Neural progenitor cell (in vitro differentiated cells): ENCODE data around the gene FBXW7.

ENCODE experiments used
- EZH2 ChIP-seq: fragments of 200-600 bp; sonication (generic); IDR thresholded peaks from 2 replicates; pipeline ENCODE4 v1.6.1; 2017; ENCODE audit warnings: antibody characterized with exemption, mild to moderate bottlenecking, moderate library complexity
- EZH2phosphoT487 ChIP-seq: fragments of 200-600 bp; sonication (generic); IDR thresholded peaks from 2 replicates; pipeline ENCODE4 v1.6.1; 2017; ENCODE audit warnings: antibody characterized with exemption
- TF ChIP-seq, protein P1 (sequence below): fragments of 200-600 bp; sonication (generic); IDR thresholded peaks from 2 replicates; pipeline ENCODE4 v1.5.1; 2017; ENCODE audit warnings: antibody characterized with exemption, mild to moderate bottlenecking

- TF ChIP-seq, protein P1, sequence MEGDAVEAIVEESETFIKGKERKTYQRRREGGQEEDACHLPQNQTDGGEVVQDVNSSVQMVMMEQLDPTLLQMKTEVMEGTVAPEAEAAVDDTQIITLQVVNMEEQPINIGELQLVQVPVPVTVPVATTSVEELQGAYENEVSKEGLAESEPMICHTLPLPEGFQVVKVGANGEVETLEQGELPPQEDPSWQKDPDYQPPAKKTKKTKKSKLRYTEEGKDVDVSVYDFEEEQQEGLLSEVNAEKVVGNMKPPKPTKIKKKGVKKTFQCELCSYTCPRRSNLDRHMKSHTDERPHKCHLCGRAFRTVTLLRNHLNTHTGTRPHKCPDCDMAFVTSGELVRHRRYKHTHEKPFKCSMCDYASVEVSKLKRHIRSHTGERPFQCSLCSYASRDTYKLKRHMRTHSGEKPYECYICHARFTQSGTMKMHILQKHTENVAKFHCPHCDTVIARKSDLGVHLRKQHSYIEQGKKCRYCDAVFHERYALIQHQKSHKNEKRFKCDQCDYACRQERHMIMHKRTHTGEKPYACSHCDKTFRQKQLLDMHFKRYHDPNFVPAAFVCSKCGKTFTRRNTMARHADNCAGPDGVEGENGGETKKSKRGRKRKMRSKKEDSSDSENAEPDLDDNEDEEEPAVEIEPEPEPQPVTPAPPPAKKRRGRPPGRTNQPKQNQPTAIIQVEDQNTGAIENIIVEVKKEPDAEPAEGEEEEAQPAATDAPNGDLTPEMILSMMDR = no peak
- TF ChIP-seq EZH2 = no peak
- no peak for TF ChIP-seq EZH2phosphoT487
Observed at GRCh38 chr4:152501846-152502536, 33.9 kb downstream of the FBXW7 start.
